PFSK-1 (cell line): Measurements from ENCODE around the gene EXO1.

Experiments used
- FOXP2 ChIP-seq: optimal IDR thresholded peaks from 2 replicates; pipeline ENCODE3; 2011; ENCODE audit warnings: borderline replicate concordance, control low read depth, inconsistent platforms; ENCODE audit not compliant: insufficient read depth; ENCODE audit errors: extremely low read length, extremely low read depth
- POLR2AphosphoS5 ChIP-seq: IDR thresholded peaks from 2 replicates; pipeline ENCODE4 v1.6.1; 2012; ENCODE audit warnings: low read depth, mild to moderate bottlenecking, control low read depth, low read length, moderate library complexity
- SIN3A ChIP-seq: IDR thresholded peaks from 2 replicates; pipeline ENCODE4 v1.6.1; 2012; ENCODE audit warnings: mild to moderate bottlenecking, low read length, moderate library complexity, borderline replicate concordance; ENCODE audit not compliant: insufficient read depth
- TAF1 ChIP-seq: IDR thresholded peaks from 2 replicates; pipeline ENCODE4 v1.6.1; 2012; ENCODE audit warnings: low read length, control low read depth, borderline replicate concordance; ENCODE audit not compliant: insufficient read depth
- TF ChIP-seq, protein P1 (sequence below), 2 experiments: IDR thresholded peaks; 2 replicates each; pipeline versions ENCODE4 v1.6.1 to v1.8.0; 2011 to 2012; ENCODE audit warnings: low read depth in 2 of 2, low read length in 2 of 2, control low read depth in 1 of 2, inconsistent platforms in 1 of 2, mild to moderate bottlenecking in 1 of 2, moderate library complexity in 1 of 2; ENCODE audit not compliant: insufficient read depth in 1 of 2

The EXO1 gene

DNA sequence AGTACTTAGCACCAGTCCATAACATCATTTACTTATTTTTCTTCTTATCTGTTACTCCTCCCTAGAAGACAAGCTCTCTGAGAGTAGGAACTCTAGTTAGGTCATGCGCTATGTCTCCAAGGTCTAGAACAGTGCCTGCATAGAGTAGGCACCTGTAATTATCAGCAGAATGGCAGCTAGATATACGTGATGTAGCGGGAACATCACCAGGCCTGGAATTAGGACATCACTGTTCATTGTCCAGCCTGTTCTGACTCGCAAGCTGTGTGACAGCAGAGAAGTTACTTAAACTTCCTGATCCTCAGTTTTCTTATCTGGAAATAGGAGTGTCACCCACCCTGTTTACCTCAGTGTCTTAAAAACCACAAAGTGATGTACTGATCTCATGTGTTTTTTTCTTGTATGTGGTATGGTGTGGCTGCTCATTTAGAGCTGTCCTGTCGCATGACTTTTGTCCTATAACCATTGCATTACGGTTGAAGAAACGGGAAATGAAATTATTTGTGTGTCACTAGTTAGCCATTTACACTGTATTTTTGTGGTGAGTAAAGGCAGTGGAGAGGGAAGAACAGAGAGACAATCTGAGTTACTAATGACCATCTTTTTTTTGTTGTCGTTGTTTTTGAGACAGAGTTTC, 37.1 kb upstream of the EXO1 start:
- TF ChIP-seq, protein P1, sequence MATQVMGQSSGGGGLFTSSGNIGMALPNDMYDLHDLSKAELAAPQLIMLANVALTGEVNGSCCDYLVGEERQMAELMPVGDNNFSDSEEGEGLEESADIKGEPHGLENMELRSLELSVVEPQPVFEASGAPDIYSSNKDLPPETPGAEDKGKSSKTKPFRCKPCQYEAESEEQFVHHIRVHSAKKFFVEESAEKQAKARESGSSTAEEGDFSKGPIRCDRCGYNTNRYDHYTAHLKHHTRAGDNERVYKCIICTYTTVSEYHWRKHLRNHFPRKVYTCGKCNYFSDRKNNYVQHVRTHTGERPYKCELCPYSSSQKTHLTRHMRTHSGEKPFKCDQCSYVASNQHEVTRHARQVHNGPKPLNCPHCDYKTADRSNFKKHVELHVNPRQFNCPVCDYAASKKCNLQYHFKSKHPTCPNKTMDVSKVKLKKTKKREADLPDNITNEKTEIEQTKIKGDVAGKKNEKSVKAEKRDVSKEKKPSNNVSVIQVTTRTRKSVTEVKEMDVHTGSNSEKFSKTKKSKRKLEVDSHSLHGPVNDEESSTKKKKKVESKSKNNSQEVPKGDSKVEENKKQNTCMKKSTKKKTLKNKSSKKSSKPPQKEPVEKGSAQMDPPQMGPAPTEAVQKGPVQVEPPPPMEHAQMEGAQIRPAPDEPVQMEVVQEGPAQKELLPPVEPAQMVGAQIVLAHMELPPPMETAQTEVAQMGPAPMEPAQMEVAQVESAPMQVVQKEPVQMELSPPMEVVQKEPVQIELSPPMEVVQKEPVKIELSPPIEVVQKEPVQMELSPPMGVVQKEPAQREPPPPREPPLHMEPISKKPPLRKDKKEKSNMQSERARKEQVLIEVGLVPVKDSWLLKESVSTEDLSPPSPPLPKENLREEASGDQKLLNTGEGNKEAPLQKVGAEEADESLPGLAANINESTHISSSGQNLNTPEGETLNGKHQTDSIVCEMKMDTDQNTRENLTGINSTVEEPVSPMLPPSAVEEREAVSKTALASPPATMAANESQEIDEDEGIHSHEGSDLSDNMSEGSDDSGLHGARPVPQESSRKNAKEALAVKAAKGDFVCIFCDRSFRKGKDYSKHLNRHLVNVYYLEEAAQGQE (IDR thresholded peaks at IDR 0.05; ENCODE audit: insufficient read depth in 1 of 2, low read depth in 2 of 2, low read length in 2 of 2), result no peak
- no peak for TF ChIP-seq SIN3A
- no peak for TF ChIP-seq POLR2AphosphoS5
- TF ChIP-seq TAF1, result no peak
- TF ChIP-seq FOXP2, result no peak

GRCh38 chr1:241813768-241814320, 34.2 kb upstream of the EXO1 start:
- no peak for TF ChIP-seq TAF1
- TF ChIP-seq FOXP2, result no peak
- no peak for TF ChIP-seq POLR2AphosphoS5
- TF ChIP-seq, protein P1 (IDR thresholded peaks at IDR 0.05; ENCODE audit: insufficient read depth in 1 of 2, low read depth in 2 of 2, low read length in 2 of 2), result no peak

GRCh38 chr1:241816008-241816407, 32.0 kb upstream of the EXO1 start:
- no peak for TF ChIP-seq FOXP2
- TF ChIP-seq, protein P1 (IDR thresholded peaks at IDR 0.05; ENCODE audit: insufficient read depth in 1 of 2, low read depth in 2 of 2, low read length in 2 of 2), result no peak
- no peak for TF ChIP-seq POLR2AphosphoS5
- no peak for TF ChIP-seq TAF1
- no peak for TF ChIP-seq SIN3A

DNA sequence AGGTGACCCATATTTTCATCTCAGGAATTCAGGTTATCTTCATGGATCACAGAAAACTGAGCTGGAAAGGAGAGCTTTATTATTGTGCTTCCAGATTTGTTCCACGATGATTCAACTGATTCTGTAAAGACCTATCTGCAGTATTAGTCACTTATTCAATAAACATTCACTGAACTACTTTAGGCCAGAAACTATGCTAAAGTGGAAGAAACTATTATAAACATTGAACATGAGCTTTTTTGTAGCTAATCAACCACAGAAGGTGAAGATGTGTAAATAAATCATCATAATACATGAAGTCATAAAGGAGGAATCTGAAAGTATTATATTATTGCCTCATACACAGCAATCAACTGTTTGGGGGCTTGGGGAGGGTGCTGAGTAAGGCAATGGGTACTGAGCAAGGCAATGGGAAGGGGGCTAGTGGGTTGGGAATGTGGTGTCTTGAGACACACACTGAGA, 30.6 kb upstream of the EXO1 start:
- TF ChIP-seq SIN3A (no peak), POLR2AphosphoS5 (no peak), TAF1 (no peak), FOXP2 (no peak)
- TF ChIP-seq, protein P1 (IDR thresholded peaks at IDR 0.05; ENCODE audit: insufficient read depth in 1 of 2, low read depth in 2 of 2, low read length in 2 of 2), result no peak
